ENCODE measurements around the gene KLF17.

KLF17 gene

DNA sequence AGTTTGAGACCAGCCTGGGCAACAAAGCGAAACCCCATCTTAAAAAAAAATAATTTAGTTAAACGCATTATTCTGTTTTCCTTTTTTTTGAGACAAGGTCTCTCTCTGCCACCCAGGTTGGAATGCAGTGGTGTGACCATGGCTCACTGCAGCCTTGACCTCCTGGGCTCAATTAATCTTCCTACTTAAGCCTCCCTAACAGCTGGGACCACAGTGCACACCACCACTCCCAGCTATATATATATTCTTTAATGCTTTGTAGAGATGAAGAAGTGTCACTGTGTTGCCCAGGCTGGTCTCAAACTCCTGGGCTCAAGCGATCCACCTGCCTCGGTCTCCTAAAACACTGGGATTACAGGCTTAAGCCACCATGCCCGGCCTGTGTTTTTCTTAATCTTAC, 7.7 kb upstream of the KLF17 start:
- no peak for TF ChIP-seq FOXM1 (IDR thresholded peaks at IDR 0.05; ENCODE audit: borderline replicate concordance, low read depth)
- TF ChIP-seq YY1 (IDR thresholded peaks at IDR 0.05; ENCODE audit: low read depth) = no peak
- TF ChIP-seq RAD21 (IDR thresholded peaks at IDR 0.05; ENCODE audit: low read depth) = no peak

DNA sequence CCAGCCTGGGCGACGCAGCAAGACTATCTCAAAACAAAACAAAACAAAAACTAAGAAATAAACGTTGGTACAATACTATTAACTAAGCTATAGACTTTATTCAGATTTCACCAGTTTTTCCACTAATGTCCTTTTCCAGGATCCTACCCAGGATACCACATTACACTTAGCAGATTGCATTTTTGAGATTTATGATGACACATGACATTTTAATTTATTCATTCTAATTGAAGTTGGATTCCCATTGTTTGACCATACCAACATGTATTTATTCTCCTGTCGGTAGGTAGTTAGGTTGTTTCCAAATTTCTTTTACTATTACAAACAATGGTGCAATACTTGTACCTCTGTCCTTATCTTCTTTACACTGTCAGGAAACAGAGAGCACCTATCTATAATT, 6.8 kb upstream of the KLF17 start:
- TF ChIP-seq TAF1 (IDR thresholded peaks at IDR 0.05; ENCODE audit: low read depth) (no peak), CEBPB (IDR thresholded peaks at IDR 0.05) (no peak), FOXM1 (IDR thresholded peaks at IDR 0.05; ENCODE audit: borderline replicate concordance, low read depth) (no peak), RAD21 (IDR thresholded peaks at IDR 0.05; ENCODE audit: low read depth) (no peak), EP300 (IDR thresholded peaks at IDR 0.05; ENCODE audit: borderline replicate concordance) (no peak), ZBTB7A (IDR thresholded peaks at IDR 0.05; ENCODE audit: low read depth) (no peak), TCF12 (IDR thresholded peaks at IDR 0.05; ENCODE audit: low read depth) (no peak), CREB1 (IDR thresholded peaks at IDR 0.05; ENCODE audit: low read depth) (no peak)
- TF ChIP-seq, protein P1, sequence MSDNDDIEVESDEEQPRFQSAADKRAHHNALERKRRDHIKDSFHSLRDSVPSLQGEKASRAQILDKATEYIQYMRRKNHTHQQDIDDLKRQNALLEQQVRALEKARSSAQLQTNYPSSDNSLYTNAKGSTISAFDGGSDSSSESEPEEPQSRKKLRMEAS (IDR thresholded peaks at IDR 0.05) = no peak
- TF ChIP-seq, protein P2, sequence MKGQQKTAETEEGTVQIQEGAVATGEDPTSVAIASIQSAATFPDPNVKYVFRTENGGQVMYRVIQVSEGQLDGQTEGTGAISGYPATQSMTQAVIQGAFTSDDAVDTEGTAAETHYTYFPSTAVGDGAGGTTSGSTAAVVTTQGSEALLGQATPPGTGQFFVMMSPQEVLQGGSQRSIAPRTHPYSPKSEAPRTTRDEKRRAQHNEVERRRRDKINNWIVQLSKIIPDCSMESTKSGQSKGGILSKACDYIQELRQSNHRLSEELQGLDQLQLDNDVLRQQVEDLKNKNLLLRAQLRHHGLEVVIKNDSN (IDR thresholded peaks at IDR 0.05) = no peak

DNA sequence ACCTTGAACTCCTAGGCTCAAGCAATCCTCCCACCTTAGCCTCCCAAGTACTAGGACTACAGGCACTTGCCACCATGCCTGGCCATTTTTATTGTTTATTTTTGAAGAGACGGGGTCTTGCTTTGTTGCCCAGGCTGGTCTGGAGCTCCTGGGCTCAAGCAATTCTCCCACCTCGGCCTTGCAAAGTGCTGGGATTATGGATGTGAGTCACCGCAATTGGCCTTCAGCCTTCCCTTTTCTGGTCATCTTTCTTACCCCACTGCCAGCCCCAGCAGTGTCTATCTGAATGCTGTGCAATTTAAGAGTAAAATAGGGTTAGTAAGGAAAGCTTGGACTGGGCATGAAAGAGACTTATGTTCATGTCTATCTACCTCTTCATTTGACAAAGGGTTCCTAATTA, 6.1 kb upstream of the KLF17 start:
- no peak for TF ChIP-seq ZBTB7A (IDR thresholded peaks at IDR 0.05; ENCODE audit: low read depth)
- no peak for TF ChIP-seq RAD21 (IDR thresholded peaks at IDR 0.05; ENCODE audit: low read depth)
- TF ChIP-seq TAF1 (IDR thresholded peaks at IDR 0.05; ENCODE audit: low read depth) = no peak
- TF ChIP-seq EP300 (IDR thresholded peaks at IDR 0.05; ENCODE audit: borderline replicate concordance) = no peak
- no peak for TF ChIP-seq CREB1 (IDR thresholded peaks at IDR 0.05; ENCODE audit: low read depth)
- TF ChIP-seq, protein P1 (IDR thresholded peaks at IDR 0.05) = no peak
- TF ChIP-seq FOXM1 (IDR thresholded peaks at IDR 0.05; ENCODE audit: borderline replicate concordance, low read depth) = no peak
- TF ChIP-seq TEAD4 (IDR thresholded peaks at IDR 0.05) = no peak
- TF ChIP-seq CEBPB (IDR thresholded peaks at IDR 0.05) = no peak
- no peak for TF ChIP-seq YY1 (IDR thresholded peaks at IDR 0.05; ENCODE audit: low read depth)
- TF ChIP-seq, protein P3, sequence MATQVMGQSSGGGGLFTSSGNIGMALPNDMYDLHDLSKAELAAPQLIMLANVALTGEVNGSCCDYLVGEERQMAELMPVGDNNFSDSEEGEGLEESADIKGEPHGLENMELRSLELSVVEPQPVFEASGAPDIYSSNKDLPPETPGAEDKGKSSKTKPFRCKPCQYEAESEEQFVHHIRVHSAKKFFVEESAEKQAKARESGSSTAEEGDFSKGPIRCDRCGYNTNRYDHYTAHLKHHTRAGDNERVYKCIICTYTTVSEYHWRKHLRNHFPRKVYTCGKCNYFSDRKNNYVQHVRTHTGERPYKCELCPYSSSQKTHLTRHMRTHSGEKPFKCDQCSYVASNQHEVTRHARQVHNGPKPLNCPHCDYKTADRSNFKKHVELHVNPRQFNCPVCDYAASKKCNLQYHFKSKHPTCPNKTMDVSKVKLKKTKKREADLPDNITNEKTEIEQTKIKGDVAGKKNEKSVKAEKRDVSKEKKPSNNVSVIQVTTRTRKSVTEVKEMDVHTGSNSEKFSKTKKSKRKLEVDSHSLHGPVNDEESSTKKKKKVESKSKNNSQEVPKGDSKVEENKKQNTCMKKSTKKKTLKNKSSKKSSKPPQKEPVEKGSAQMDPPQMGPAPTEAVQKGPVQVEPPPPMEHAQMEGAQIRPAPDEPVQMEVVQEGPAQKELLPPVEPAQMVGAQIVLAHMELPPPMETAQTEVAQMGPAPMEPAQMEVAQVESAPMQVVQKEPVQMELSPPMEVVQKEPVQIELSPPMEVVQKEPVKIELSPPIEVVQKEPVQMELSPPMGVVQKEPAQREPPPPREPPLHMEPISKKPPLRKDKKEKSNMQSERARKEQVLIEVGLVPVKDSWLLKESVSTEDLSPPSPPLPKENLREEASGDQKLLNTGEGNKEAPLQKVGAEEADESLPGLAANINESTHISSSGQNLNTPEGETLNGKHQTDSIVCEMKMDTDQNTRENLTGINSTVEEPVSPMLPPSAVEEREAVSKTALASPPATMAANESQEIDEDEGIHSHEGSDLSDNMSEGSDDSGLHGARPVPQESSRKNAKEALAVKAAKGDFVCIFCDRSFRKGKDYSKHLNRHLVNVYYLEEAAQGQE (IDR thresholded peaks at IDR 0.05; ENCODE audit: low read depth) = no peak
- no peak for TF ChIP-seq EGR1 (IDR thresholded peaks at IDR 0.05)
- no peak for TF ChIP-seq NFIC (IDR thresholded peaks at IDR 0.05)

DNA sequence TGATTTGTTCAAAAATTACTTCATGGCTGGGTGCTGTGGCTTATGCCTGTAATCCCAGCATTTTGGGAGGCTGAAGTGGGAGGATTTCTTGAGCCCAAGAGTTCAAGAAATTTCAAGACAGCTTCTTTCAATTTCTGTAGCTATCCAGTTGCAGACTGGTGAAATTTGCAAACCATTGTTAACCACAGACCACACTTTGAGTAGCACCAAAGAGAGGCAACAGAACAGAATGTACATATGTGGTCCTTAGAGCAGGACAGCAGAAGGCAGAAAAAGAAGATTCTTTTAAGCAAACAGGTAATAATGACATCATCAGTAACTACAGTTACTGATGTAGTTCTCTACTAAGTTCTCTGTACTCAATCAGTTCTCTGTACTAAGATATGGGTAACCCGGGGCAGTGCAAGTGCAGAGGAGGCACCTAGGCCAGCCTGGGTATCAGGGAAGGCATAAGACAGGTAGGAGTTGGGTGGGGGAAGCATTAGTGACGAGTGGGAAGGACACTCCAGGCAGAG, 5.5 kb upstream of the KLF17 start:
- TF ChIP-seq, protein P3 (IDR thresholded peaks at IDR 0.05; ENCODE audit: low read depth) = no peak
- TF ChIP-seq YY1 (IDR thresholded peaks at IDR 0.05; ENCODE audit: low read depth) (no peak), TAF1 (IDR thresholded peaks at IDR 0.05; ENCODE audit: low read depth) (no peak), EP300 (IDR thresholded peaks at IDR 0.05; ENCODE audit: borderline replicate concordance) (no peak), NFIC (IDR thresholded peaks at IDR 0.05) (no peak), CEBPB (IDR thresholded peaks at IDR 0.05) (no peak)

DNA sequence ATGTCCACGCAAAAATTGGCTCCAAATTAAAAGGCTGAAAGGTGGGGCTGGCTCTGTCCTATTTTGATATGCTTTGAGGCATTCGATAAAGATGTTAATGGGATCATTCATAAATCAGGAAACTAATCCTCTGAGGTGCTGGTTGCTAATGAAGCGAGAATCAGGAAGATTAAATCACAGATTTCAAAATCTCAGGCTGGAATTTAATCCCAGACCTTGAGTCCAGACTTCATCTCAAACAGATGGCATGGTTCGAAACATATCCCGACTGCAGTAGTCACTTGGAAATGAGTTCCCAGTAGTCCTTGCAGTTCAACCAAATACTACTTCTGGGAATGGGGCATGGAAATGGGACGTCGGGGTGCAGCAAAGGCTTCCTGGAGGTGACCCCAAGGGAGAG, 4.5 kb upstream of the KLF17 start:
- no peak for TF ChIP-seq CREB1 (IDR thresholded peaks at IDR 0.05; ENCODE audit: low read depth)
- TF ChIP-seq TEAD4 (IDR thresholded peaks at IDR 0.05) = no peak
- no peak for TF ChIP-seq FOXM1 (IDR thresholded peaks at IDR 0.05; ENCODE audit: borderline replicate concordance, low read depth)
- TF ChIP-seq, protein P2 (IDR thresholded peaks at IDR 0.05) = no peak
- TF ChIP-seq NFIC (IDR thresholded peaks at IDR 0.05) = no peak
- TF ChIP-seq TAF1 (IDR thresholded peaks at IDR 0.05; ENCODE audit: low read depth) = no peak
- TF ChIP-seq, protein P1 (IDR thresholded peaks at IDR 0.05) = no peak
- no peak for TF ChIP-seq ZBTB7A (IDR thresholded peaks at IDR 0.05; ENCODE audit: low read depth)
- no peak for TF ChIP-seq EP300 (IDR thresholded peaks at IDR 0.05; ENCODE audit: borderline replicate concordance)
- no peak for TF ChIP-seq CEBPB (IDR thresholded peaks at IDR 0.05)
- no peak for TF ChIP-seq TCF12 (IDR thresholded peaks at IDR 0.05; ENCODE audit: low read depth)
- no peak for TF ChIP-seq EGR1 (IDR thresholded peaks at IDR 0.05)

DNA sequence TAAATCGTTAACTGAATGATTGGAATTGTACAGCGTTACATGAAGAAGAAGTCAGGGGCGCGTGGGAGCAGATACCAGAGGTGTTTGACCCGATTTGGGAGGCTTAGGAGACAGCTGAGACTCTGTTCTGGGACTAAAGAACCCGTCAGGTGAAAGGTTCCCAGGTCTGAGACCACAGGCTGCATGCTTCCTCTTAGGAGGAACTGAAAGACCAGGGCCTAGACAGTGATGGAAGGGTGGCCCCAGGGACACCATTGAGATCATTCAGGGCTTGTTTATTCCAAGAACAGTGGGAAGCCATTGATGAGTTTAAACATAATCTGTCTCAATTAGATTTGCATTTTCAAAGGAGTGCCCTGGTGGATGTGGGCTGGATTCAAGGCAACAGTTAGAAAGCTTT, 904 bp downstream of the KLF17 start:
- TF ChIP-seq ZBTB7A (IDR thresholded peaks at IDR 0.05; ENCODE audit: low read depth) = no peak
- TF ChIP-seq, protein P2 (IDR thresholded peaks at IDR 0.05) = no peak
- no peak for TF ChIP-seq YY1 (IDR thresholded peaks at IDR 0.05; ENCODE audit: low read depth)
- TF ChIP-seq, protein P3 (IDR thresholded peaks at IDR 0.05; ENCODE audit: low read depth) = no peak
- TF ChIP-seq, protein P1 (IDR thresholded peaks at IDR 0.05) = no peak
- TF ChIP-seq TCF12 (IDR thresholded peaks at IDR 0.05; ENCODE audit: low read depth) = no peak
- TF ChIP-seq EGR1 (IDR thresholded peaks at IDR 0.05) = no peak
- no peak for TF ChIP-seq RAD21 (IDR thresholded peaks at IDR 0.05; ENCODE audit: low read depth)
- no peak for TF ChIP-seq CEBPB (IDR thresholded peaks at IDR 0.05)
- no peak for TF ChIP-seq EP300 (IDR thresholded peaks at IDR 0.05; ENCODE audit: borderline replicate concordance)
- no peak for TF ChIP-seq CREB1 (IDR thresholded peaks at IDR 0.05; ENCODE audit: low read depth)
- no peak for TF ChIP-seq TEAD4 (IDR thresholded peaks at IDR 0.05)
- no peak for TF ChIP-seq NFIC (IDR thresholded peaks at IDR 0.05)
- no peak for TF ChIP-seq TAF1 (IDR thresholded peaks at IDR 0.05; ENCODE audit: low read depth)
- TF ChIP-seq FOXM1 (IDR thresholded peaks at IDR 0.05; ENCODE audit: borderline replicate concordance, low read depth) = no peak
